ENCODE measurements around the gene NASP.

Gene NASP

GRCh38 chr1:45654540-45655280 lies 70.9 kb downstream of the NASP start:
- H3F3A ChIP-seq (ENCODE audit: low read depth): no peaks in the 10 kb centered on the region
- H2AFZ ChIP-seq (ENCODE audit: low read length): no peak overlapping the region
- H3K9me3 ChIP-seq (ENCODE audit: insufficient read depth, low read depth, low read length): no peaks in the 10 kb centered on the region
- peaks cover 97% of the 10 kb centered on the region for H3K36me3 ChIP-seq (ENCODE audit: insufficient read depth, low read length)
- peaks cover 3% of the 10 kb centered on the region; the same call in 1 of the 2 replicates for H3K79me2 ChIP-seq (ENCODE audit: insufficient read depth, low read length)
- H3K27me3 ChIP-seq (ENCODE audit: insufficient read depth, low read length, poor library complexity, severe bottlenecking): no peaks in the 10 kb centered on the region
- no peak overlapping the region for H3K4me3 ChIP-seq (ENCODE audit: low read length, poor library complexity, severe bottlenecking)
- TF ChIP-seq CTCF (conservative IDR thresholded peaks at IDR 0.05; ENCODE audit: low read length) (no peak), EZH2phosphoT487 (IDR thresholded peaks at IDR 0.05; ENCODE audit: borderline replicate concordance) (no peak)
- H3K4me1 ChIP-seq (ENCODE audit: insufficient read depth, low read length, poor library complexity, severe bottlenecking): no peaks in the 10 kb centered on the region
- H3K9ac ChIP-seq (ENCODE audit: low read depth, low read length, poor library complexity, severe bottlenecking): no peak overlapping the region
- no peaks in the 10 kb centered on the region for H3K9me2 ChIP-seq (replicated peaks; ENCODE audit: low read depth, low read length)
- H4K20me1 ChIP-seq (ENCODE audit: insufficient read depth, low read length, poor library complexity, severe bottlenecking): peaks cover 16% of the 10 kb centered on the region
- H3K4me2 ChIP-seq (ENCODE audit: low read depth, low read length, poor library complexity, severe bottlenecking): no peak overlapping the region

DNA sequence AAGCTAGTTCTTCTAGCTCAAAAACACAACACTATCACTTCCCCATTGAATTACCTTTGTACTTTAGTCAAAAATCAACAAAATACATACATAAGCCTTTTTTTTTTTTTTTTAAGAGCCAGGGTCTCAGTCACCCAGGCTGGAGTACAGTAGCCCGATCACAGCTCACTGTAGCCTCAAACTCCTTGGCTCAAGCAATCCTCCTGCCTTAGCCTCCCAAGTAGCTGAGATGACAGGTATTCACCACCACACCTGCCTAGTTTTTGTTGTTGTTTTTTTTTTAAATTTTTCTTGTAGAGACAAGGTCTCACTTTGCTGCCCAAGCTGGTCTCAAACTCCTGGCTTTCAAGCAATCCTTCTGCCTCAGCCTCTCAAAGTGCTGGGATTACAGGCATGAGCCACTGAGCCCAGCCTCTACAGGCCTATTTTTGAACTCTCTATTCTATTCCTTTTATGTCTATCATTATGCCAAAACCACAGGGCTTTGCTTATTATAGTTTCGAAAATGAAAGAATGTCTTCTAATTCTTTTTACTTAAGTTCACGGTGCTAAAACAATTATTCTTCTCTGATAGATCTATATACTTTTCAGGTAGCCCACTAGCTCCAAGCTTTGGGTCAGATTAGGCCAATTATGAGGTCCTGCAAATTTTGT lies 72.9 kb downstream of the NASP start:
- Histone ChIP-seq H4K20me1 (ENCODE audit: insufficient read depth, low read length, poor library complexity, severe bottlenecking) (peaks cover 25% of the 10 kb centered on the region), H3K4me2 (ENCODE audit: low read depth, low read length, poor library complexity, severe bottlenecking) (no peak overlapping the region), H3K9me3 (ENCODE audit: insufficient read depth, low read depth, low read length) (no peaks in the 10 kb centered on the region), H3F3A (ENCODE audit: low read depth) (no peaks in the 10 kb centered on the region), H2AFZ (ENCODE audit: low read length) (no peak overlapping the region), H3K9ac (ENCODE audit: low read depth, low read length, poor library complexity, severe bottlenecking) (no peak overlapping the region), H3K36me3 (ENCODE audit: insufficient read depth, low read length) (peaks cover 95% of the 10 kb centered on the region), H3K4me1 (ENCODE audit: insufficient read depth, low read length, poor library complexity, severe bottlenecking) (no peaks in the 10 kb centered on the region), H3K9me2 (replicated peaks; ENCODE audit: low read depth, low read length) (no peaks in the 10 kb centered on the region), H3K4me3 (ENCODE audit: low read length, poor library complexity, severe bottlenecking) (no peak overlapping the region), H3K27me3 (ENCODE audit: insufficient read depth, low read length, poor library complexity, severe bottlenecking) (no peaks in the 10 kb centered on the region), H3K79me2 (ENCODE audit: insufficient read depth, low read length) (peaks cover 22% of the 10 kb centered on the region)
- no peak for TF ChIP-seq CTCF (conservative IDR thresholded peaks at IDR 0.05; ENCODE audit: low read length)
- no peak for TF ChIP-seq EZH2phosphoT487 (IDR thresholded peaks at IDR 0.05; ENCODE audit: borderline replicate concordance)

- peaks cover 37% of the 10 kb centered on the region for H3K79me2 ChIP-seq (ENCODE audit: insufficient read depth, low read length)
- H3K36me3 ChIP-seq (ENCODE audit: insufficient read depth, low read length): peaks cover 81% of the 10 kb centered on the region
- no peaks in the 10 kb centered on the region for H3K27me3 ChIP-seq (ENCODE audit: insufficient read depth, low read length, poor library complexity, severe bottlenecking)
- H3K9me3 ChIP-seq (ENCODE audit: insufficient read depth, low read depth, low read length): no peaks in the 10 kb centered on the region
- no peak overlapping the region for H3K4me2 ChIP-seq (ENCODE audit: low read depth, low read length, poor library complexity, severe bottlenecking)
- no peak overlapping the region for H3K9ac ChIP-seq (ENCODE audit: low read depth, low read length, poor library complexity, severe bottlenecking)
- no peaks in the 10 kb centered on the region for H3K9me2 ChIP-seq (replicated peaks; ENCODE audit: low read depth, low read length)
- no peaks in the 10 kb centered on the region for H3F3A ChIP-seq (ENCODE audit: low read depth)
- no peaks in the 10 kb centered on the region for H3K4me1 ChIP-seq (ENCODE audit: insufficient read depth, low read length, poor library complexity, severe bottlenecking)
- H3K4me3 ChIP-seq (ENCODE audit: low read length, poor library complexity, severe bottlenecking): no peak overlapping the region
- H4K20me1 ChIP-seq (ENCODE audit: insufficient read depth, low read length, poor library complexity, severe bottlenecking): peaks cover 32% of the 10 kb centered on the region
- no peak overlapping the region for H2AFZ ChIP-seq (ENCODE audit: low read length)
- no peak for TF ChIP-seq CTCF (conservative IDR thresholded peaks at IDR 0.05; ENCODE audit: low read length)
- TF ChIP-seq EZH2phosphoT487 (IDR thresholded peaks at IDR 0.05; ENCODE audit: borderline replicate concordance): no peak
These were observed 74.3 kb downstream of the NASP start for GRCh38 chr1:45658171-45658570.

Measured in Loucy (cell line).